Right lobe of liver (tissue), 6 donors: Measurements from ENCODE around the gene COPB1. TPM values are rescaled to one million over a fixed set of nuclear protein-coding genes. Genes with fewer than 3 reads are reported as not detected.

Source experiments
- ATAC-seq, 4 donors: fragments of 200-7000 bp; cut with Tn5 transposase; one replicate each; pipeline ENCODE4 v1.9.1; 2020; ENCODE audit warnings: mild to moderate bottlenecking in 4 of 4, moderate library complexity in 4 of 4
- DNase-seq, 3 donors: peaks; one replicate each; pipeline ENCODE4 v3.0.0-alpha.2; 2020
- H3K27ac ChIP-seq, 3 donors: fragments of 200-600 bp; one replicate each; pipeline ENCODE4 v1.8.0; 2022
- H3K27me3 ChIP-seq, 2 donors: fragments of 200-600 bp; one replicate each; pipeline ENCODE4 v1.8.0; 2022
- H3K36me3 ChIP-seq, 4 donors: fragments of 200-600 bp; sonication (generic) in 1 of 4; one replicate each; pipeline versions ENCODE4 v1.5.1 to v1.8.0; 2017 to 2022; ENCODE audit warnings: control low read depth in 1 of 4
- H3K4me1 ChIP-seq, 4 donors: fragments of 200-600 bp; sonication (generic) in 1 of 4; one replicate each; pipeline versions ENCODE4 v1.5.1 to v1.8.0; 2017 to 2022; ENCODE audit warnings: control low read depth in 1 of 4
- H3K4me3 ChIP-seq, 3 donors: fragments of 200-600 bp; one replicate each; pipeline ENCODE4 v1.8.0; 2022
- H3K9me3 ChIP-seq, 4 donors: fragments of 200-600 bp; sonication (generic) in 1 of 4; one replicate each; pipeline versions ENCODE4 v1.5.1 to v1.8.0; 2017 to 2022; ENCODE audit warnings: control low read depth in 1 of 4
- POLR2A ChIP-seq: fragments of 450-650 bp; IDR thresholded peaks from one replicate; pipeline ENCODE4 v1.6.1; 2017; ENCODE audit warnings: antibody characterized with exemption, mild to moderate bottlenecking
- WGBS: methylation state at CpG from one replicate; pipeline ENCODE4 v1.1.6; 2018; ENCODE audit warnings: low coverage, low lambda C conversion rate; ENCODE audit not compliant: insufficient coverage; ENCODE audit errors: missing lambda C conversion rate; 5-methylcytosine and 5-hydroxymethylcytosine counted together
- intact Hi-C, 2 donors: fragments of 100-400 bp; cut with DNase I; formaldehyde crosslinking; loops; one replicate each; pipeline versions ENCODE4 v1.11.2 to v1.14.1; 2022
- total RNA-seq, 6 experiments: library from RNA; depleted of rRNA in 2 of 6; stranded (reverse); fragments of >200 nt in 2 of 6; fragmentation: NEBNext Ultra II Directional in 3 of 6; extraction: Animal tissue kit (Norgen Biotek cat#: 25700) in 3 of 6; gene quantifications; one replicate each; pipeline versions ENCODE4 v1.1.0 to v1.2.4, GENCODE V29; 2016 to 2023
- TF ChIP-seq, protein P1 (sequence below), 4 donors: fragments of 200-600 bp in 3 of 4; fragments of 450-650 bp in 1 of 4; IDR thresholded peaks; one replicate each; pipeline versions ENCODE4 v1.5.1 to v1.8.0; 2016 to 2022; ENCODE audit warnings: antibody characterized with exemption in 4 of 4, mild to moderate bottlenecking in 2 of 4
- donor health status: DM: no; HTN: yes; CAD: no.
- donor health status: DM: no; HTN: no; CAD: no.
- donor health status: DM: no; HTN: no; CAD: no.
- donor health status: DM: no; HTN: yes; CAD: no.
- donor health status: DM: no; HTN: yes; CAD: no.

The COPB1 gene
- total RNA-seq, 6 experiments from 2014 or later, result 39.1 to 77.8 (median 56.6) TPM

- DNase-seq (no peak), ATAC-seq (no peak)
- H3K27ac ChIP-seq, result no peak overlapping the region
- intact Hi-C loops, result no loop called here
- 43% methylated on average over 1 of the region's 1 CpG for WGBS
- H3K4me1 ChIP-seq, result peaks cover 0 to 6% (median 1%) of the 10 kb centered on the region in 4 donors
- TF ChIP-seq, protein P1, sequence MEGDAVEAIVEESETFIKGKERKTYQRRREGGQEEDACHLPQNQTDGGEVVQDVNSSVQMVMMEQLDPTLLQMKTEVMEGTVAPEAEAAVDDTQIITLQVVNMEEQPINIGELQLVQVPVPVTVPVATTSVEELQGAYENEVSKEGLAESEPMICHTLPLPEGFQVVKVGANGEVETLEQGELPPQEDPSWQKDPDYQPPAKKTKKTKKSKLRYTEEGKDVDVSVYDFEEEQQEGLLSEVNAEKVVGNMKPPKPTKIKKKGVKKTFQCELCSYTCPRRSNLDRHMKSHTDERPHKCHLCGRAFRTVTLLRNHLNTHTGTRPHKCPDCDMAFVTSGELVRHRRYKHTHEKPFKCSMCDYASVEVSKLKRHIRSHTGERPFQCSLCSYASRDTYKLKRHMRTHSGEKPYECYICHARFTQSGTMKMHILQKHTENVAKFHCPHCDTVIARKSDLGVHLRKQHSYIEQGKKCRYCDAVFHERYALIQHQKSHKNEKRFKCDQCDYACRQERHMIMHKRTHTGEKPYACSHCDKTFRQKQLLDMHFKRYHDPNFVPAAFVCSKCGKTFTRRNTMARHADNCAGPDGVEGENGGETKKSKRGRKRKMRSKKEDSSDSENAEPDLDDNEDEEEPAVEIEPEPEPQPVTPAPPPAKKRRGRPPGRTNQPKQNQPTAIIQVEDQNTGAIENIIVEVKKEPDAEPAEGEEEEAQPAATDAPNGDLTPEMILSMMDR (IDR thresholded peaks at IDR 0.05), result no peak
- no peak for TF ChIP-seq POLR2A
- H3K4me3 ChIP-seq, result no peak overlapping the region
- H3K9me3 ChIP-seq, result no peaks in the 10 kb centered on the region
- no peaks in the 10 kb centered on the region for H3K27me3 ChIP-seq
- peaks cover 0 to 6% (median 0%) of the 10 kb centered on the region in 4 donors for H3K36me3 ChIP-seq
Observed at GRCh38 chr11:14449302-14449714, 50.3 kb downstream of the COPB1 start.

DNA sequence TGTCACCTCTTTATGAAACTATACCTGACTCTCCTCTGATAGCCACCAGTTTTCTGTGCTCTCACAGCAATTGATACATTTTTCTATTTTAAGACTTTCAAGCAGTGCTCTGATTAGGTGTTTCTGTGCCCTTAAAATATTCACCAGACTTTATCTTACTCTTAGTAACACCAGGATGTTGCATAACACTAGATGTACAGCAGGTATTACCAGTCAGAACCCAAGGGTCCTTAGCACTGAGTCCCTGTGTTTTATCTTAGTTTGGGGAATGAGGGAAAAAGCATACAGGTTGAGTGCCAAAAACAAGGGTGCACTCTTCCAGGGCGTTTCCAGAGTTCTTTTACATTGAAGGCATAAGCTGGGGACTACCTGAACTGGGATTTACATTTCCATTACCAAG is 51.4 kb downstream of the COPB1 start:
- Histone ChIP-seq H3K4me3 (no peak overlapping the region), H3K4me1 (peaks cover 0 to 6% (median 1%) of the 10 kb centered on the region in 4 donors), H3K36me3 (peaks cover 0 to 6% (median 0%) of the 10 kb centered on the region in 4 donors), H3K27ac (no peak overlapping the region), H3K9me3 (no peaks in the 10 kb centered on the region), H3K27me3 (no peaks in the 10 kb centered on the region)
- TF ChIP-seq, protein P1 (IDR thresholded peaks at IDR 0.05), result no peak
- TF ChIP-seq POLR2A, result no peak
- ATAC-seq (no peak), DNase-seq (no peak)
- intact Hi-C loops, result no loop called here
- whole genome bisulfite sequencing, result 82% methylated on average over 1 of the region's 1 CpG

- intact Hi-C loops, result no loop called here
- ATAC-seq (peak in 1 of 4 donors; percentile 51), DNase-seq (no peak)
- Histone ChIP-seq H3K4me1 (peaks cover 0 to 6% (median 1%) of the 10 kb centered on the region in 4 donors), H3K9me3 (no peaks in the 10 kb centered on the region), H3K4me3 (no peak overlapping the region), H3K27me3 (no peaks in the 10 kb centered on the region), H3K36me3 (no peaks in the 10 kb centered on the region), H3K27ac (no peak overlapping the region)
- TF ChIP-seq POLR2A, result no peak
- TF ChIP-seq, protein P1 (IDR thresholded peaks at IDR 0.05), result no peak
Observed at GRCh38 chr11:14446701-14447169, 52.9 kb downstream of the COPB1 start.

GRCh38 chr11:14445542-14446530 is 53.8 kb downstream of the COPB1 start:
- WGBS, result 94% methylated on average over 1 of the region's 2 CpGs
- H3K4me3 ChIP-seq, result no peak overlapping the region
- H3K36me3 ChIP-seq, result no peaks in the 10 kb centered on the region
- DNase-seq, result no peak
- H3K27me3 ChIP-seq, result no peaks in the 10 kb centered on the region
- TF ChIP-seq, protein P1 (IDR thresholded peaks at IDR 0.05), result no peak
- TF ChIP-seq POLR2A, result no peak
- peak overlapping the region in 1 of 3 donors; percentile 24 for H3K27ac ChIP-seq
- peaks cover 0 to 6% (median 1%) of the 10 kb centered on the region in 4 donors for H3K4me1 ChIP-seq
- peak in 1 of 4 donors; percentile 29 for ATAC-seq
- intact Hi-C loops, result no loop called here
- H3K9me3 ChIP-seq, result no peaks in the 10 kb centered on the region
